Endodermal cell (in vitro differentiated cells): ENCODE measurements around the gene SNRPA. TPM values are rescaled to one million over a fixed set of nuclear protein-coding genes. Genes with fewer than 3 reads are reported as not detected.

ENCODE experiments used
- DNase-seq: peaks from one replicate; pipeline ENCODE4 v3.0.0-alpha.2; 2017
- H3K27ac ChIP-seq: 2 replicates; pipeline ENCODE4 v1.5.1; 2013; ENCODE audit warnings: mild to moderate bottlenecking, low read depth, low read length, moderate library complexity
- H3K27me3 ChIP-seq: 2 replicates; pipeline ENCODE4 v1.6.1; 2013; ENCODE audit warnings: mild to moderate bottlenecking, low read length, moderate library complexity; ENCODE audit not compliant: insufficient read depth, control insufficient read depth, poor library complexity, severe bottlenecking
- H3K36me3 ChIP-seq: 2 replicates; pipeline ENCODE4 v1.7.0; 2013; ENCODE audit warnings: mild to moderate bottlenecking, low read length, moderate library complexity; ENCODE audit not compliant: control insufficient read depth, insufficient read depth
- H3K4me1 ChIP-seq: one replicate; pipeline ENCODE4 v1.7.0; 2013; ENCODE audit warnings: low read length; ENCODE audit not compliant: control insufficient read depth, insufficient read depth
- H3K4me3 ChIP-seq: 2 replicates; pipeline ENCODE4 v1.5.1; 2013; ENCODE audit warnings: mild to moderate bottlenecking, low read length, moderate library complexity
- H3K9ac ChIP-seq: 2 replicates; pipeline ENCODE4 v1.6.1; 2013; ENCODE audit warnings: mild to moderate bottlenecking, low read length, moderate library complexity; ENCODE audit not compliant: poor library complexity, severe bottlenecking; ENCODE audit errors: extremely low read depth
- H3K9me3 ChIP-seq: 2 replicates; pipeline ENCODE4 v1.6.1; 2013; ENCODE audit warnings: mild to moderate bottlenecking, low read length, moderate library complexity; ENCODE audit not compliant: control insufficient read depth
- H3K27ac Mint-ChIP-seq: 2 replicates; pipeline ENCODE4 v1.8.0; 2020; ENCODE audit warnings: mixed read lengths
- H3K27me3 Mint-ChIP-seq: 2 replicates; pipeline ENCODE4 v1.8.0; 2021; ENCODE audit warnings: mild to moderate bottlenecking, mixed read lengths; ENCODE audit not compliant: insufficient read depth
- H3K36me3 Mint-ChIP-seq: 2 replicates; pipeline ENCODE4 v1.8.0; 2020; ENCODE audit warnings: low read depth, mixed read lengths
- H3K4me1 Mint-ChIP-seq: 2 replicates; pipeline ENCODE4 v1.8.0; 2020; ENCODE audit warnings: mixed read lengths
- H3K4me3 Mint-ChIP-seq: 2 replicates; pipeline ENCODE4 v1.8.0; 2020; ENCODE audit warnings: mild to moderate bottlenecking, moderate library complexity, mixed read lengths
- H3K9me3 Mint-ChIP-seq: 2 replicates; pipeline ENCODE4 v1.8.0; 2020; ENCODE audit warnings: mild to moderate bottlenecking, mixed read lengths
- WGBS, 2 experiments: methylation state at CpG; one replicate each; pipeline versions ENCODE4 v1.1.5 to v1.1.7; 2013; ENCODE audit warnings: missing lambda C conversion rate in 2 of 2, mixed read lengths in 1 of 2; ENCODE audit not compliant: insufficient coverage in 1 of 2, insufficient read length in 1 of 2; 5-methylcytosine and 5-hydroxymethylcytosine counted together
- total RNA-seq, 2 donors: library from RNA; stranded (reverse); fragmentation: NEBNext Ultra II Directional in 1 of 2; extraction: Animal tissue kit (Norgen Biotek cat#: 25700) in 1 of 2; gene quantifications; 2 replicates in 1 of 2; 3 replicates in 1 of 2; pipeline ENCODE4 v1.2.1, GENCODE V29; 2021
- TF ChIP-seq, protein P1 (sequence below): fragments of 200-600 bp; sonication (generic); conservative IDR thresholded peaks from 2 replicates; pipeline ENCODE4 v1.5.0; 2021; ENCODE audit warnings: antibody characterized with exemption, mild to moderate bottlenecking

The SNRPA gene
- total RNA-seq, 2 donors from 2014 or later, result 160 to 199 TPM

DNA sequence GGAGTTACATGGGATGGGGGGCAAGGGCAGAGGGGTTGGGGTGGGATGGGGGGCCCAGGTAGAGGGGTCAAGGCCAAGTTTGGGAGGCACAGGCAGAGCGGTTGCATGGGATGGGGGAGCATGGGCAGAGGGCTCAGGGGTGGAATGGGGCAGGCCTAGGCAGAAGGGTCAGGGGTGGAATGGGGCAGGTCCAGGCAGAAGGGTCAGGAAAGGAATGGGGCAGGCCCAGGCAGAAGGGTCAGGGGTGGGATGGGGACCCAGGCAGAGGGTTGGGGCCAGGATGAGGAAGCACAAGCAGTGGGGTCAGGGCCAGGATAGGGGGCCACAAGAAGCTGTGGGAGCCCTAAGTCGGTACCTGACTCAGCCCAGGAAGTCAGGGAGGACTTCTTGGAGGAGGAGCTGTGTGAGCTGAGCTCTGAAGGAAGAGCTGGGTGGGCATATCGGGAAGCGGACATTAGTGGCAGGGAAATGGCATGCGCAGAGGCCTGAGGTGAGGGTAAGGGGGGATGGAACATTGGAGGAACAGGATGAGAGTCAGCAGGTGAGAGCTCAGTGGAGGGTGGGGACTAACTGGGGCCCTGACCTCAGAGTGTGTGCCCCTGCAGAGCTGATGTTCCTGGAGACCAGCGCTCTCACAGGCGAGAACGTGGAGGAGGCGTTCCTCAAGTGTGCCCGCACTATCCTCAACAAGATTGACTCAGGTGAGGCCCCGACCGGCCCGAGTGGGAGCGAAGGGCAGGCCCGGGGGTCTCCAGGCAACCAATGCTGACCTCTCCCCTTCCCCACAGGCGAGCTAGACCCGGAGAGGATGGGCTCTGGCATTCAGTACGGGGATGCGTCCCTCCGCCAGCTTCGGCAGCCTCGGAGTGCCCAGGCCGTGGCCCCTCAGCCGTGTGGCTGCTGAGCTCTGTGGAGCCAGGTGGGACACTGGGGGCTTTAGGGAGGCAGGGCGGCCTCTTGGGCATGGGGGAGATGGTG lies 35.3 kb downstream of the SNRPA start:
- TF ChIP-seq, protein P1, sequence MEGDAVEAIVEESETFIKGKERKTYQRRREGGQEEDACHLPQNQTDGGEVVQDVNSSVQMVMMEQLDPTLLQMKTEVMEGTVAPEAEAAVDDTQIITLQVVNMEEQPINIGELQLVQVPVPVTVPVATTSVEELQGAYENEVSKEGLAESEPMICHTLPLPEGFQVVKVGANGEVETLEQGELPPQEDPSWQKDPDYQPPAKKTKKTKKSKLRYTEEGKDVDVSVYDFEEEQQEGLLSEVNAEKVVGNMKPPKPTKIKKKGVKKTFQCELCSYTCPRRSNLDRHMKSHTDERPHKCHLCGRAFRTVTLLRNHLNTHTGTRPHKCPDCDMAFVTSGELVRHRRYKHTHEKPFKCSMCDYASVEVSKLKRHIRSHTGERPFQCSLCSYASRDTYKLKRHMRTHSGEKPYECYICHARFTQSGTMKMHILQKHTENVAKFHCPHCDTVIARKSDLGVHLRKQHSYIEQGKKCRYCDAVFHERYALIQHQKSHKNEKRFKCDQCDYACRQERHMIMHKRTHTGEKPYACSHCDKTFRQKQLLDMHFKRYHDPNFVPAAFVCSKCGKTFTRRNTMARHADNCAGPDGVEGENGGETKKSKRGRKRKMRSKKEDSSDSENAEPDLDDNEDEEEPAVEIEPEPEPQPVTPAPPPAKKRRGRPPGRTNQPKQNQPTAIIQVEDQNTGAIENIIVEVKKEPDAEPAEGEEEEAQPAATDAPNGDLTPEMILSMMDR, result no peak
- Histone ChIP-seq H3K27me3 (no peaks in the 10 kb centered on the region), H3K9me3 (no peaks in the 10 kb centered on the region), H3K27ac (no peak overlapping the region), H3K36me3 (no peaks in the 10 kb centered on the region), H3K4me3 (no peak overlapping the region), H3K4me1 (no peaks in the 10 kb centered on the region), H3K9ac (no peak overlapping the region)
- Mint-ChIP-seq H3K4me1 (no peaks in the 10 kb centered on the region), H3K9me3 (no peaks in the 10 kb centered on the region), H3K27me3 (no peaks in the 10 kb centered on the region), H3K27ac (no peak overlapping the region), H3K36me3 (peaks cover 28% of the 10 kb centered on the region), H3K4me3 (no peak overlapping the region)
- WGBS, 2 experiments, result 93 to 95% methylated on average over 13 to 25 of the region's 25 CpGs
- DNase-seq, result no peak

- no peaks in the 10 kb centered on the region for H3K4me1 ChIP-seq
- Mint-ChIP-seq H3K9me3 (no peaks in the 10 kb centered on the region), H3K27ac (peak overlapping the region; percentile 67), H3K27me3 (no peaks in the 10 kb centered on the region), H3K36me3 (peaks cover 24% of the 10 kb centered on the region), H3K4me1 (no peaks in the 10 kb centered on the region), H3K4me3 (no peak overlapping the region)
- H3K36me3 ChIP-seq, result peaks cover 4% of the 10 kb centered on the region
- TF ChIP-seq, protein P1, result no peak
- DNase-seq, result no peak
- no peaks in the 10 kb centered on the region for H3K27me3 ChIP-seq
- H3K9ac ChIP-seq, result no peak overlapping the region
- peak overlapping the region; percentile 60 for H3K27ac ChIP-seq
- H3K9me3 ChIP-seq, result no peaks in the 10 kb centered on the region
- WGBS, 2 experiments, result 64 to 79% methylated on average over 7 of the region's 7 CpGs
- no peak overlapping the region for H3K4me3 ChIP-seq
Observed at GRCh38 chr19:40791349-40791748, 40.3 kb downstream of the SNRPA start.

- 89% methylated on average over 3 of the region's 3 CpGs for WGBS, 2 experiments
Observed at GRCh38 chr19:40791996-40792395, 41.0 kb downstream of the SNRPA start.

More at GRCh38 chr19:40791996-40792395, 41.0 kb downstream of the SNRPA start:
- H3K27me3 ChIP-seq, result no peaks in the 10 kb centered on the region
- no peak overlapping the region for H3K9ac ChIP-seq
- Mint-ChIP-seq H3K27ac (no peak overlapping the region), H3K27me3 (no peaks in the 10 kb centered on the region), H3K36me3 (peaks cover 20% of the 10 kb centered on the region), H3K4me3 (no peak overlapping the region), H3K9me3 (no peaks in the 10 kb centered on the region), H3K4me1 (no peaks in the 10 kb centered on the region)
- no peaks in the 10 kb centered on the region for H3K9me3 ChIP-seq
- no peak overlapping the region for H3K4me3 ChIP-seq
- peaks cover 4% of the 10 kb centered on the region for H3K36me3 ChIP-seq
- no peak for DNase-seq
- no peaks in the 10 kb centered on the region for H3K4me1 ChIP-seq
- TF ChIP-seq, protein P1, result no peak
- H3K27ac ChIP-seq, result peak overlapping the region; percentile 2
